Measurements from ENCODE around the gene AP1AR.

DNA sequence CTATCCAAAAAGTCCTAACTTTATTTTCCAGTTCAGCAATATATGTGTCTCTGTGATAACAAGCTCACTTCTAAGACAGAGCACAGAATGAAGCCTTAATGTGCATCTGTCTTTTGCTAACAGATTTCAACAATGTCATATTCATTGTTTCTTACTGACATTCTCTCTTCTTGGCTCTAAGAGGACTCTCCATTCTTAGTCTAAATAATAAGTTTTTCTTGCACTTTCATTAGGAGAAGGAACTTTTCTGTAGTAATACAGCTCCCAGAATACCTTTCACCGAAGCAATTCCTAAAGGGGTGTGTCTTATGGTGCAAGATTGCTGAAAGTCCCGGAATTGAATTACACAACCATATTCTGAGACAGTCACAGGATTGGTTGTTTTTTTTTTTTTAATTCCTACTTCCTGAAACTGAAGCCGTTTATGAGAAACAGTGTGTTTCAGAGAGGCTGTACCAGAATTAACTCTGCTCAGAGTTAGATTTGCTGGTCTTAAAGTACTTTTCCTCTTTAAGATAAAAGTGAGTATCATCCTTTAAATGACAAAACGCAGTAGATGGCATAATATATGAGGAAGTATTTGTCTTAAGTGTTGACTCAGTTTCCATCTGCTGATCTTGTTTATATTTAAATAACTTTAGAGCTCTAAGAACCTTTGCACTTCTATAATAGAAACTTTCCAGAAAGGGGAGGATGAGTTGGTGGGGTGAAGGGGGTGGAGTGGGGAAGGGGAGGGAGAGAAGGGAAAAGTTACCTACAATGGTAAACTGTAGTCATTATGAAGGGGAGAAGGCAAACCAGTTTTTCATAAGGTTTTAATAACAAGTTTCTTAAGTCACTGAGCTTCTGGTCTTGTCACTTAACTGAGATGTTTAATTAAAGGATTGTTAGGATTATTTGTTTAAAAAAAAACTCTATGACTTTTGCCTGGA, 65.6 kb downstream of the AP1AR start, which contains the start of gene ALPK1:
- TF ChIP-seq, protein P1, sequence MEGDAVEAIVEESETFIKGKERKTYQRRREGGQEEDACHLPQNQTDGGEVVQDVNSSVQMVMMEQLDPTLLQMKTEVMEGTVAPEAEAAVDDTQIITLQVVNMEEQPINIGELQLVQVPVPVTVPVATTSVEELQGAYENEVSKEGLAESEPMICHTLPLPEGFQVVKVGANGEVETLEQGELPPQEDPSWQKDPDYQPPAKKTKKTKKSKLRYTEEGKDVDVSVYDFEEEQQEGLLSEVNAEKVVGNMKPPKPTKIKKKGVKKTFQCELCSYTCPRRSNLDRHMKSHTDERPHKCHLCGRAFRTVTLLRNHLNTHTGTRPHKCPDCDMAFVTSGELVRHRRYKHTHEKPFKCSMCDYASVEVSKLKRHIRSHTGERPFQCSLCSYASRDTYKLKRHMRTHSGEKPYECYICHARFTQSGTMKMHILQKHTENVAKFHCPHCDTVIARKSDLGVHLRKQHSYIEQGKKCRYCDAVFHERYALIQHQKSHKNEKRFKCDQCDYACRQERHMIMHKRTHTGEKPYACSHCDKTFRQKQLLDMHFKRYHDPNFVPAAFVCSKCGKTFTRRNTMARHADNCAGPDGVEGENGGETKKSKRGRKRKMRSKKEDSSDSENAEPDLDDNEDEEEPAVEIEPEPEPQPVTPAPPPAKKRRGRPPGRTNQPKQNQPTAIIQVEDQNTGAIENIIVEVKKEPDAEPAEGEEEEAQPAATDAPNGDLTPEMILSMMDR (IDR thresholded peaks at IDR 0.05), result no peak
- peak in 1 of 2 donors; percentile 43 for TF ChIP-seq POLR2A (IDR thresholded peaks at IDR 0.05)

All from heart left ventricle (tissue), 13 donors.